ENCODE data around the gene MAP3K20.

DNA sequence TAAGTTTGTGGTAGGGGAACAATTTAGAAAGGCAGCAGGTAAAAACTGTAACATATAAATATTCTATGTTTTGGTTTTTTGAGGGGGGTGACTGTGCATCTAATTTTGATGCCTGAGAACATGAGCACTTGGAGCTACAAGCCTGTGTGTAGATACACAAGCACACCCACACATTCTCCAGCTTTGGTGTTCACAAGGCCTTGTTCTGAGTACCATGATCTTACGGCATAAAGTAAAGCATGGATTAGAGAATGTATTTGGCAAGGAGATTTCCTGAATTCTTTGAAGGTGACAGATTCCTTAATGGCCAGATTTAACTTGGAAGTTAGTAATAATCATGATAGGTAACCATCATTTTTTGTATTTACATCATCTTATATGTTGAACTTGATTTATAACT is 42.7 kb downstream of the MAP3K20 start:
- TF ChIP-seq, protein P1, sequence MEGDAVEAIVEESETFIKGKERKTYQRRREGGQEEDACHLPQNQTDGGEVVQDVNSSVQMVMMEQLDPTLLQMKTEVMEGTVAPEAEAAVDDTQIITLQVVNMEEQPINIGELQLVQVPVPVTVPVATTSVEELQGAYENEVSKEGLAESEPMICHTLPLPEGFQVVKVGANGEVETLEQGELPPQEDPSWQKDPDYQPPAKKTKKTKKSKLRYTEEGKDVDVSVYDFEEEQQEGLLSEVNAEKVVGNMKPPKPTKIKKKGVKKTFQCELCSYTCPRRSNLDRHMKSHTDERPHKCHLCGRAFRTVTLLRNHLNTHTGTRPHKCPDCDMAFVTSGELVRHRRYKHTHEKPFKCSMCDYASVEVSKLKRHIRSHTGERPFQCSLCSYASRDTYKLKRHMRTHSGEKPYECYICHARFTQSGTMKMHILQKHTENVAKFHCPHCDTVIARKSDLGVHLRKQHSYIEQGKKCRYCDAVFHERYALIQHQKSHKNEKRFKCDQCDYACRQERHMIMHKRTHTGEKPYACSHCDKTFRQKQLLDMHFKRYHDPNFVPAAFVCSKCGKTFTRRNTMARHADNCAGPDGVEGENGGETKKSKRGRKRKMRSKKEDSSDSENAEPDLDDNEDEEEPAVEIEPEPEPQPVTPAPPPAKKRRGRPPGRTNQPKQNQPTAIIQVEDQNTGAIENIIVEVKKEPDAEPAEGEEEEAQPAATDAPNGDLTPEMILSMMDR (IDR thresholded peaks at IDR 0.05): no peak
- no peak for TF ChIP-seq POLR2AphosphoS5 (IDR thresholded peaks at IDR 0.05; ENCODE audit: low read depth, low read length)
- TF ChIP-seq, protein P2, sequence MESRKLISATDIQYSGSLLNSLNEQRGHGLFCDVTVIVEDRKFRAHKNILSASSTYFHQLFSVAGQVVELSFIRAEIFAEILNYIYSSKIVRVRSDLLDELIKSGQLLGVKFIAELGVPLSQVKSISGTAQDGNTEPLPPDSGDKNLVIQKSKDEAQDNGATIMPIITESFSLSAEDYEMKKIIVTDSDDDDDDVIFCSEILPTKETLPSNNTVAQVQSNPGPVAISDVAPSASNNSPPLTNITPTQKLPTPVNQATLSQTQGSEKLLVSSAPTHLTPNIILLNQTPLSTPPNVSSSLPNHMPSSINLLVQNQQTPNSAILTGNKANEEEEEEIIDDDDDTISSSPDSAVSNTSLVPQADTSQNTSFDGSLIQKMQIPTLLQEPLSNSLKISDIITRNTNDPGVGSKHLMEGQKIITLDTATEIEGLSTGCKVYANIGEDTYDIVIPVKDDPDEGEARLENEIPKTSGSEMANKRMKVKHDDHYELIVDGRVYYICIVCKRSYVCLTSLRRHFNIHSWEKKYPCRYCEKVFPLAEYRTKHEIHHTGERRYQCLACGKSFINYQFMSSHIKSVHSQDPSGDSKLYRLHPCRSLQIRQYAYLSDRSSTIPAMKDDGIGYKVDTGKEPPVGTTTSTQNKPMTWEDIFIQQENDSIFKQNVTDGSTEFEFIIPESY (IDR thresholded peaks at IDR 0.05; ENCODE audit: borderline replicate concordance, low read depth): no peak
- TF ChIP-seq, protein P3, sequence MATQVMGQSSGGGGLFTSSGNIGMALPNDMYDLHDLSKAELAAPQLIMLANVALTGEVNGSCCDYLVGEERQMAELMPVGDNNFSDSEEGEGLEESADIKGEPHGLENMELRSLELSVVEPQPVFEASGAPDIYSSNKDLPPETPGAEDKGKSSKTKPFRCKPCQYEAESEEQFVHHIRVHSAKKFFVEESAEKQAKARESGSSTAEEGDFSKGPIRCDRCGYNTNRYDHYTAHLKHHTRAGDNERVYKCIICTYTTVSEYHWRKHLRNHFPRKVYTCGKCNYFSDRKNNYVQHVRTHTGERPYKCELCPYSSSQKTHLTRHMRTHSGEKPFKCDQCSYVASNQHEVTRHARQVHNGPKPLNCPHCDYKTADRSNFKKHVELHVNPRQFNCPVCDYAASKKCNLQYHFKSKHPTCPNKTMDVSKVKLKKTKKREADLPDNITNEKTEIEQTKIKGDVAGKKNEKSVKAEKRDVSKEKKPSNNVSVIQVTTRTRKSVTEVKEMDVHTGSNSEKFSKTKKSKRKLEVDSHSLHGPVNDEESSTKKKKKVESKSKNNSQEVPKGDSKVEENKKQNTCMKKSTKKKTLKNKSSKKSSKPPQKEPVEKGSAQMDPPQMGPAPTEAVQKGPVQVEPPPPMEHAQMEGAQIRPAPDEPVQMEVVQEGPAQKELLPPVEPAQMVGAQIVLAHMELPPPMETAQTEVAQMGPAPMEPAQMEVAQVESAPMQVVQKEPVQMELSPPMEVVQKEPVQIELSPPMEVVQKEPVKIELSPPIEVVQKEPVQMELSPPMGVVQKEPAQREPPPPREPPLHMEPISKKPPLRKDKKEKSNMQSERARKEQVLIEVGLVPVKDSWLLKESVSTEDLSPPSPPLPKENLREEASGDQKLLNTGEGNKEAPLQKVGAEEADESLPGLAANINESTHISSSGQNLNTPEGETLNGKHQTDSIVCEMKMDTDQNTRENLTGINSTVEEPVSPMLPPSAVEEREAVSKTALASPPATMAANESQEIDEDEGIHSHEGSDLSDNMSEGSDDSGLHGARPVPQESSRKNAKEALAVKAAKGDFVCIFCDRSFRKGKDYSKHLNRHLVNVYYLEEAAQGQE (IDR thresholded peaks at IDR 0.05; ENCODE audit: low read depth, low read length): no peak
- TF ChIP-seq RAD21 (IDR thresholded peaks at IDR 0.05; ENCODE audit: low read length): no peak
- TF ChIP-seq SIN3A (IDR thresholded peaks at IDR 0.05; ENCODE audit: borderline replicate concordance, low read depth, low read length): no peak
- no peak for TF ChIP-seq EZH2phosphoT487 (IDR thresholded peaks at IDR 0.05; ENCODE audit: borderline replicate concordance, low read depth)
- TF ChIP-seq JUND (IDR thresholded peaks at IDR 0.05): no peak
- TF ChIP-seq, protein P4, sequence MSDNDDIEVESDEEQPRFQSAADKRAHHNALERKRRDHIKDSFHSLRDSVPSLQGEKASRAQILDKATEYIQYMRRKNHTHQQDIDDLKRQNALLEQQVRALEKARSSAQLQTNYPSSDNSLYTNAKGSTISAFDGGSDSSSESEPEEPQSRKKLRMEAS (IDR thresholded peaks at IDR 0.05; ENCODE audit: low read depth): no peak

All from SK-N-SH (cell line).